H1 (cell line): ENCODE results near the gene SEZ6. TPM values are rescaled to one million over a fixed set of nuclear protein-coding genes. Genes with fewer than 3 reads are reported as not detected.

ENCODE experiments used
- CTCF ChIA-PET: fragments of 300-600 bp; sonication (Branson Sonifier 250); formaldehyde crosslinking; loops from one replicate; lab custom pipeline; 2021; ENCODE audit not compliant: partially characterized antibody; lab: Charles Lee
- POLR2A ChIA-PET: fragments of 300-600 bp; sonication (Branson Sonifier 250); formaldehyde crosslinking; loops from one replicate; lab custom pipeline; 2021; ENCODE audit warnings: inconsistent platforms; ENCODE audit not compliant: partially characterized antibody; lab: Charles Lee
- DNase-seq, 2 experiments: peaks; one replicate each; pipeline versions ENCODE4 v3.0.0 to v3.0.0-alpha.2; 2010 to 2022; ENCODE audit warnings: low spot score in 2 of 2, low read depth in 1 of 2, mixed read lengths in 1 of 2
- FAIRE-seq: peaks from 2 replicates; lab custom pipeline; 2011; peaks lifted over from hg19 to GRCh38; lab: Jason Lieb, UNC
- H2AFZ ChIP-seq: 2 replicates; pipeline ENCODE4 v1.8.1; 2012; ENCODE audit warnings: low read length, inconsistent platforms
- H2AK5ac ChIP-seq: 2 replicates; pipeline ENCODE4 v1.6.1; 2013; ENCODE audit warnings: low read depth, low read length
- H2BK120ac ChIP-seq: replicated peaks from 2 replicates; pipeline ENCODE3; 2013; ENCODE audit warnings: low read depth, low read length, inconsistent platforms
- H2BK12ac ChIP-seq: 2 replicates; pipeline ENCODE4 v1.6.1; 2013; ENCODE audit warnings: low read depth, low read length
- H2BK15ac ChIP-seq: 2 replicates; pipeline ENCODE4 v1.6.1; 2013; ENCODE audit warnings: low read length
- H2BK20ac ChIP-seq: 2 replicates; pipeline ENCODE4 v1.6.1; 2013; ENCODE audit warnings: low read length
- H2BK5ac ChIP-seq: 2 replicates; pipeline ENCODE4 v1.6.1; 2013; ENCODE audit warnings: low read depth, low read length
- H3K14ac ChIP-seq: 2 replicates; pipeline ENCODE4 v1.6.1; 2013; ENCODE audit warnings: inconsistent platforms; ENCODE audit not compliant: insufficient read length
- H3K18ac ChIP-seq: 2 replicates; pipeline ENCODE4 v1.6.1; 2013; ENCODE audit warnings: low read length; ENCODE audit errors: extremely low read depth
- H3K23ac ChIP-seq: 2 replicates; pipeline ENCODE4 v1.6.1; 2013; ENCODE audit warnings: inconsistent platforms; ENCODE audit not compliant: insufficient read length
- H3K23me2 ChIP-seq: 2 replicates; pipeline ENCODE4 v1.6.1; 2013; ENCODE audit warnings: low read depth, low read length
- H3K27ac ChIP-seq: 2 replicates; pipeline ENCODE4 v1.6.1; 2011; ENCODE audit warnings: low read depth, low read length, inconsistent platforms
- H3K27me3 ChIP-seq, 4 experiments: replicated peaks in 1 of 4; 1 replicate in 1 of 4; 2 replicates in 3 of 4; pipeline versions ENCODE4 v1.6.1 to v1.8.1; 2011 to 2013; ENCODE audit warnings: low read length in 3 of 4, mild to moderate bottlenecking in 3 of 4, inconsistent platforms in 2 of 4, mixed read lengths in 2 of 4, moderate library complexity in 1 of 4; ENCODE audit not compliant: control insufficient read depth in 3 of 4, insufficient read depth in 3 of 4; ENCODE audit errors: extremely low read depth in 1 of 4
- H3K36me3 ChIP-seq, 4 experiments: 2 replicates each; pipeline versions ENCODE4 v1.6.1 to v1.8.1; 2011 to 2013; ENCODE audit warnings: mild to moderate bottlenecking in 4 of 4, low read length in 3 of 4, moderate library complexity in 2 of 4, control low read depth in 1 of 4, inconsistent platforms in 1 of 4; ENCODE audit not compliant: insufficient read depth in 4 of 4, control insufficient read depth in 2 of 4
- H3K4ac ChIP-seq: replicated peaks from 2 replicates; pipeline ENCODE3; 2013; ENCODE audit warnings: low read length, low read depth, mixed read lengths, inconsistent platforms; ENCODE audit not compliant: insufficient read length
- H3K4me1 ChIP-seq, 4 experiments: replicated peaks in 1 of 4; 1 replicate in 1 of 4; 2 replicates in 3 of 4; pipeline versions ENCODE4 v1.6.1 to v1.8.1; 2011 to 2013; ENCODE audit warnings: low read length in 3 of 4, inconsistent platforms in 2 of 4, mixed read lengths in 1 of 4; ENCODE audit not compliant: insufficient read depth in 4 of 4, control insufficient read depth in 3 of 4
- H3K4me2 ChIP-seq, 2 experiments: 2 replicates each; pipeline versions ENCODE4 v1.6.1 to v1.8.1; 2011 to 2013; ENCODE audit warnings: low read depth in 2 of 2, low read length in 2 of 2, control low read depth in 1 of 2, inconsistent platforms in 1 of 2, mild to moderate bottlenecking in 1 of 2; ENCODE audit not compliant: insufficient read depth in 1 of 2
- H3K4me3 ChIP-seq, 4 experiments: fragments of 200-600, 300-600 bp in 1 of 4; sonication (generic), shearing (Covaris generic), sonication (Bioruptor Twin) in 1 of 4; 2 replicates each; pipeline versions ENCODE4 v1.5.1 to v1.8.1; 2011 to 2016; ENCODE audit warnings: low read length in 4 of 4, low read depth in 3 of 4, control low read depth in 2 of 4, inconsistent platforms in 2 of 4, mild to moderate bottlenecking in 2 of 4, mixed read lengths in 1 of 4, moderate library complexity in 1 of 4; ENCODE audit not compliant: insufficient read depth in 2 of 4; ENCODE audit errors: extremely low read depth in 1 of 4
- H3K56ac ChIP-seq: replicated peaks from 2 replicates; pipeline ENCODE3; 2013; ENCODE audit warnings: low read depth, mild to moderate bottlenecking, mixed read lengths, low read length, inconsistent platforms; ENCODE audit not compliant: insufficient read length
- H3K79me1 ChIP-seq: 2 replicates; pipeline ENCODE4 v1.6.1; 2013; ENCODE audit warnings: low read depth, low read length, control low read depth
- H3K79me2 ChIP-seq, 2 experiments: 2 replicates each; pipeline versions ENCODE4 v1.6.1 to v1.8.1; 2012 to 2013; ENCODE audit warnings: low read length in 2 of 2, mild to moderate bottlenecking in 2 of 2, inconsistent platforms in 1 of 2; ENCODE audit not compliant: insufficient read depth in 2 of 2, control insufficient read depth in 1 of 2
- H3K9ac ChIP-seq, 4 experiments: replicated peaks in 1 of 4; 1 replicate in 1 of 4; 2 replicates in 3 of 4; pipeline versions ENCODE4 v1.6.1 to v1.8.1; 2011 to 2013; ENCODE audit warnings: low read depth in 3 of 4, low read length in 3 of 4, control low read depth in 2 of 4, mild to moderate bottlenecking in 2 of 4, moderate library complexity in 2 of 4, inconsistent platforms in 1 of 4; ENCODE audit errors: extremely low read depth in 1 of 4
- H3K9me3 ChIP-seq, 2 experiments: 2 replicates each; pipeline versions ENCODE4 v1.6.1 to v1.8.1; 2012 to 2013; ENCODE audit warnings: mild to moderate bottlenecking in 2 of 2, moderate library complexity in 2 of 2, control low read depth in 1 of 2, inconsistent platforms in 1 of 2, low read depth in 1 of 2, low read length in 1 of 2, mixed read lengths in 1 of 2; ENCODE audit not compliant: insufficient read depth in 2 of 2
- H4K20me1 ChIP-seq, 2 experiments: replicated peaks in 1 of 2; 2 replicates each; pipeline versions ENCODE3 to v1.8.1; 2011 to 2013; ENCODE audit warnings: inconsistent platforms in 2 of 2, low read length in 2 of 2, mild to moderate bottlenecking in 1 of 2; ENCODE audit not compliant: insufficient read depth in 2 of 2, control insufficient read depth in 1 of 2
- H4K5ac ChIP-seq: 2 replicates; pipeline ENCODE4 v1.6.1; 2013; ENCODE audit warnings: low read length, low read depth, mixed read lengths, inconsistent platforms; ENCODE audit not compliant: insufficient read length
- H4K8ac ChIP-seq: 2 replicates; pipeline ENCODE4 v1.8.0; 2013; ENCODE audit warnings: mild to moderate bottlenecking, moderate library complexity, low read length, inconsistent platforms; ENCODE audit not compliant: insufficient read depth; ENCODE audit errors: extremely low read depth
- H4K91ac ChIP-seq: replicated peaks from 2 replicates; pipeline ENCODE3; 2013; ENCODE audit warnings: low read length, mixed read lengths, inconsistent platforms; ENCODE audit not compliant: insufficient read length
- CHD1 ChIP-seq: IDR thresholded peaks from 2 replicates; pipeline ENCODE4 v1.6.1; 2012; ENCODE audit warnings: low read depth, low read length, improper control_type of control experiment
- EP300 ChIP-seq, 2 experiments: IDR thresholded peaks; 1 replicate in 1 of 2; 2 replicates in 1 of 2; pipeline ENCODE4 v1.6.1; 2011 to 2012; ENCODE audit warnings: low read depth in 2 of 2, low read length in 2 of 2, mild to moderate bottlenecking in 2 of 2, borderline replicate concordance in 1 of 2, inconsistent platforms in 1 of 2, moderate library complexity in 1 of 2
- JUN ChIP-seq: IDR thresholded peaks from 2 replicates; pipeline ENCODE4 v1.6.1; 2011; ENCODE audit warnings: low read depth, mild to moderate bottlenecking, improper control_type of control experiment, low read length
- POLR2A ChIP-seq, 2 experiments: IDR thresholded peaks; 1 replicate in 1 of 2; 2 replicates in 1 of 2; pipeline ENCODE4 v1.6.1; 2011; ENCODE audit warnings: low read depth in 2 of 2, low read length in 2 of 2, mild to moderate bottlenecking in 2 of 2; ENCODE audit errors: control extremely low read depth in 1 of 2
- SP2 ChIP-seq: IDR thresholded peaks from 2 replicates; pipeline ENCODE4 v1.6.1; 2012; ENCODE audit warnings: mild to moderate bottlenecking, low read length, inconsistent platforms
- SP4 ChIP-seq: IDR thresholded peaks from 2 replicates; pipeline ENCODE4 v1.6.1; 2012; ENCODE audit warnings: low read length, inconsistent platforms
- WGBS, 2 experiments: shearing (Covaris generic) in 1 of 2; methylation state at CpG; one replicate each; pipeline versions ENCODE4 v1.1.6 to v1.1.7; 2013 to 2015; ENCODE audit warnings: low lambda C conversion rate in 2 of 2, mixed read lengths in 2 of 2, inconsistent platforms in 1 of 2, low coverage in 1 of 2, missing lambda C conversion rate in 1 of 2; ENCODE audit not compliant: insufficient replicate concordance in 2 of 2, insufficient coverage in 1 of 2, insufficient read length in 1 of 2; ENCODE audit errors: extremely low coverage in 1 of 2, missing lambda C conversion rate in 1 of 2; 5-methylcytosine and 5-hydroxymethylcytosine counted together
- polyA plus RNA-seq, 7 experiments: library from polyadenylated mRNA; depleted of rRNA in 3 of 7; stranded (reverse) in 5 of 7; unstranded in 2 of 7; fragments of >200 nt in 5 of 7; fragments of 200-250 nt in 2 of 7; gene quantifications; 1 replicate in 5 of 7; 2 replicates in 1 of 7; 4 replicates in 1 of 7; pipeline versions ENCODE4 v1.2.1 to v1.2.3, GENCODE V29; 2011 to 2013; ENCODE audit warnings: missing spikeins in 2 of 7, mixed read lengths in 2 of 7
- total RNA-seq: library from RNA; stranded (reverse); fragmentation: NEBNext Ultra II Directional; extraction: Animal tissue kit (Norgen Biotek cat#: 25700); gene quantifications from 2 replicates; pipeline ENCODE4 v1.2.1, GENCODE V29; 2021
- TF ChIP-seq, protein P1 (sequence below): IDR thresholded peaks from 2 replicates; pipeline ENCODE4 v1.6.1; 2012; ENCODE audit warnings: inconsistent platforms

Gene SEZ6
- total and polyA plus RNA-seq, 2 of the 8 experiments (the other 6 are each of a cell fraction or from before 2014, with no cell fraction given) = 6.9 to 16.1 TPM

DNA sequence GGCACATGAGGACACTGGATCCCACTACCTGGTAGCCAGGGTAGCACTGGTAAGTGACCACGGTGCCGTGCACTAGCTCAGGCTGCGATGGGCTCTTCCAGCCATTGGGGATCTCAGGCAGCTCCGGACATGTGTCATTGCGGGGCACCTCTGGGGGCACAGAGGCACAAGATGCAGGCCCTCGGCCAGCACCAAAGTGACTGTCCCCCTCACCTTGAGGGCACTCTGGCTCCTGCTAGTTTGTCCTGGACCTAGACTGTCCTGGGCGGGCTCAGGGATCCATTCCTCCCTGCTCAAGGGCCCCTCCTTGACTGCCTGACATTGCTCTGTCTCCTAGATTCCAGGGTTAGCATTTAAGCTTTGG is 47.9 kb downstream of the SEZ6 start:
- Histone ChIP-seq H2BK15ac (no peak overlapping the region), H3K14ac (no peak overlapping the region), H3K23me2 (no peaks in the 10 kb centered on the region), H3K27ac (no peak overlapping the region), H2BK20ac (no peak overlapping the region), H3K4me1 (peaks cover 3 to 16% (median 6%) of the 10 kb centered on the region in 4 experiments; a peak in 4 of 7 replicates), H4K5ac (no peak overlapping the region), H3K4me3 (no peak overlapping the region), H3K9ac (no peak overlapping the region), H4K20me1 (no peaks in the 10 kb centered on the region), H2BK5ac (peak overlapping the region; percentile 30; the same call in 1 of the 2 replicates), H3K79me2 (no peaks in the 10 kb centered on the region), H3K27me3 (no peaks in the 10 kb centered on the region; a peak in 1 of 7 replicates), H2AFZ (no peak overlapping the region), H3K56ac (no peak overlapping the region), H3K9me3 (no peaks in the 10 kb centered on the region), H3K18ac (no peak overlapping the region), H4K8ac (no peak overlapping the region), H3K4me2 (no peak overlapping the region), H2BK12ac (no peak overlapping the region), H2AK5ac (no peak overlapping the region), H3K23ac (no peak overlapping the region), H3K36me3 (no peaks in the 10 kb centered on the region), H3K79me1 (no peaks in the 10 kb centered on the region; the same call in 1 of the 2 replicates), H4K91ac (no peak overlapping the region), H3K4ac (no peak overlapping the region), H2BK120ac (no peak overlapping the region)
- ChIA-PET POLR2A (no interaction called here), CTCF (interaction anchor here (1.2 to 15.6 kb wide), 4 partner anchors 7 to 174 kb away, joined by 3 to 548 read pairs (median 7); no protein-coding TSS in a partner anchor)
- WGBS, 2 experiments = 94% methylated on average over 7 of the region's 7 CpGs; no CpG with 5 or more reads in 1 of the 2 experiments
- no peak for TF ChIP-seq SP2
- no peak for TF ChIP-seq POLR2A (IDR thresholded peaks at IDR 0.05; ENCODE audit: control extremely low read depth in 1 of 2, low read depth in 2 of 2, low read length in 2 of 2)
- no peak for TF ChIP-seq EP300 (IDR thresholded peaks at IDR 0.05; ENCODE audit: borderline replicate concordance in 1 of 2, low read depth in 2 of 2, low read length in 2 of 2)
- TF ChIP-seq CHD1 = no peak
- no peak for TF ChIP-seq JUN
- TF ChIP-seq SP4 = no peak
- TF ChIP-seq, protein P1, sequence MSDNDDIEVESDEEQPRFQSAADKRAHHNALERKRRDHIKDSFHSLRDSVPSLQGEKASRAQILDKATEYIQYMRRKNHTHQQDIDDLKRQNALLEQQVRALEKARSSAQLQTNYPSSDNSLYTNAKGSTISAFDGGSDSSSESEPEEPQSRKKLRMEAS = no peak
- no peak for DNase-seq
- no peak for FAIRE-seq
